Activated CD4-positive, CD25-positive, alpha-beta regulatory T cell (primary cell): ENCODE data around the gene CDKN2D.

Experiments
- DNase-seq, 4 experiments: peaks; one replicate each; lab custom pipeline; 2025; lab: John Stamatoyannopoulos, UW

CDKN2D gene

GRCh38 chr19:10568826-10569651, at the start of gene CDKN2D:
Gene CDKN2D, minus strand, starts transcription at chr19:10568979. Its CDS starts 326 bp downstream, at chr19:10568653.
- DNase-seq = peak; percentile 98 to 100 (median 99)

DNA sequence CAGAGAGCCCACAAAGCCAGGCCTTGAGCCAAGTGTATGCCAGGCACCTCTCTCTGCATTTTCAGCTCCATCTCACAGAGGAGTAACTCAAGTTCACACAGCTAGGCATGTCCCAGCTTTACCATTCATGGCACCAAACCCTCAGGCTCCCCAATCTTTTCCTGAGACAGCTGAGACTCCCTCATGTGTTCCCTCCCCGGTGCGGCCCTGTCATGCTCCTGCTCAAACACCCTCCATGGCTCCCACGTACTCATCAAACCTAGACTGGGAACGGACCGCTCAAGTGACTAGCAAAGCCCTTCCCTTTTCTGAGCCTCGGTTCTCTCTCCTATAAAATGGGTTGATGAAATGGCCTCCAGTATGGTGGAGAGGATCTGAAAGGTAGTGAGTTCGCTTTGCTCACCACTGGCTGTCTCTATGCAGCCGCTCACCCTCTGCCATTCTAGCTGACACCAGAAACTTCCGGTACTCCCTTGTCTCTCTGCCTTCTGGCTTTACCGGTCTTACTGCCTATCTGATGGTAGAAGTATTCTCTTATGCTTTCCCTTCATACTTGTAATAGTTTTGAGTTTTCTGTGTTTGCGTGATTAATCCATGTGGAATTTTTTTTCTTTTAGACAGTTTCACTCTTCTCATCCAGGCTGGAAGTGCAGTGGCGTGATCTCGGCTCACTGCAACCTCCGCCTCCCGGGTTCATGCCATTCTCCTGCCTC, 48.8 kb upstream of the CDKN2D start:
- no peak for DNase-seq

- no peak for DNase-seq
Observed at GRCh38 chr19:10615429-10616023, 46.7 kb upstream of the CDKN2D start.

GRCh38 chr19:10612499-10613119, 43.8 kb upstream of the CDKN2D start:
- DNase-seq = no peak

- no peak for DNase-seq
Observed at GRCh38 chr19:10611907-10612306, 43.1 kb upstream of the CDKN2D start.

DNA sequence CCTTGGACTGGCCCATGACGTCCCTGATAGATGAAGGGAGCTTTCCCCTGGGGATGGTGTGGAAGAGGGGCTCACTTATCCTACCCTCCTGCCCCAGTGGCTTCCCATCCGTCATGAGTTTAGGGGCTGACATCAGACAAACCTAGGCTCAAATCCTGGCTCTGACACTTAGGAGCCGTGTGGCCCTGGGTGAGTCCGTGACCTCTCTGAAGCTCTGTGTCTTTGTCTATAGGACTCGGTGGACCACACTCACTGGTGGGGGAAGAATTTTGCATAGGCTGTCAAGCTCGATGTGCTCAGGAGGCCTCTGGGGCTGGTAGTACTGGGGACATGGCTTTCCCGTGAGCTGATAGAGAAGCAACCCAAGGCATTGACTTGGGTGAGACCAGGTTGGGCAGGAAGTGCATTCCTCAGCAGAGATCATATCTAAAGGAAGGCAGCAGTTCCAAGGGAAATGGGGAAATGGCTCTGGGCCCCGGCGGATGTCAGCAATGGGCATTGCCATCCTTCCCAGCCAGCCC, 35.7 kb upstream of the CDKN2D start:
- DNase-seq = no peak

DNA sequence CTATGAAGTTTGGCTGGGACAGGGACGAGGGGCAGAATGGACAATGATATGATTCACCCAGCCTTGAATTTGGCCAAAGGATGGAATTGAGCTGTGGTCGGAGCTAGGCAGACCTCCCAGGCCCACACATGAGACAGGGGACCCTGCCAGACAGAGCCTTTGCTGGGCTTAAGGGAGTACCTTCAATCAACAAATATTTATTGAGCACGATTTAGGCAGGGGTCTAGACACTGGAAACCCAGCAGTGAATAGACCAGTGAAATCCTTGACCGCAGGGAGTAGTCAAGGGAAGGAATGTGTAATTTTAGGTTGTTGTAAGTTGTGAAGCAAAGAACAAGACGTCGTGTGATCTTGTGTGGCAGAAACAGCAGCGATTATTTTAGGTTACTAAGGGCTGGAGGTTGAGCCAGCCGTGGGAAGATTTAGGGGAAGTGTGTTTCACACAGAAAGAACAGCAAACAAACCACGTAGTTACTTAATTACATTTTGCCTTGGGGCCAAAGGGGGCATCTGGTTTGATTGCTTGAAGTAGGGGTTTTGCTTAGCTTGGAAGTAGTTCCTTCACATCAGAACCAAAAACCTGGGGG, 35.2 kb upstream of the CDKN2D start:
- DNase-seq = no peak

DNA sequence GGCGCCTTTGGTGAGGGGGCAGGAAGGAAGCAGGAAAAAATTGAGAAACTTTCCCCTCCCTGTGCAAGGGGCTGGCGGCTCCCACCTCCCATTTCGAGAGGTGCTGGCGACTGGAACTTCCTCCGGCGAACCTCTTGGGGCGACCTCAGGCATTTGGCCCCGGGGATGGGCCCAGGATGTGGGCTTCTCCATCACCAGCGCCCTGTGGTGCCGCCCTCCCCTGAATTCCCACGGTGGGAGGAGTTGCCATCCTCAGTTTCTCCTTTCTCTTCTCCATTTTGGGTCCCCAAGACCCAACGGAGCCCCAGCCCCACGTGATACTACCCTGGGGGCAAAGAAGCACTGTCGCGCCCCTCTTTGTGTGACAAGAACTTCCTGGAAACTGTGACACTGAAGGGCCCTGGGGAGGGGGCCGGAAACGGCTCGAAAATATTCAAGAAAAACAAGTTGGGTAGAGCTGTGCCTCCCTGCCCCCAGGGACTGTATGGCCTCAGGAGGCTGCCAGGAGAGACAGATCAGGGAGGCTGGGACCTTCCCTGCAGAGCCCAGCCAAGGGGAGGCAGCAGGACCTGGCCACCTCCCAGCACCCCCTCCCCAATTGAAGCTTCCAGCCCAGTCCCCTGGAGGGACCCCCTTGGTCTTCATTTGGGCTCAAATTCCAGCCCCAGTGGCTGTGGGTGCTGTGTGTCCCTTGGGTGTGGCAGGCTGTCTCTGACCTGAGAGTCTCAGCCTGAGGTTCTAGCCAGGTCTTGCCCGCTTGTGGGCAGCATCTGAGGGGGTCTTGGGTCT, 34.5 kb upstream of the CDKN2D start:
- DNase-seq = peak; percentile 44 to 76 (median 64)

DNA sequence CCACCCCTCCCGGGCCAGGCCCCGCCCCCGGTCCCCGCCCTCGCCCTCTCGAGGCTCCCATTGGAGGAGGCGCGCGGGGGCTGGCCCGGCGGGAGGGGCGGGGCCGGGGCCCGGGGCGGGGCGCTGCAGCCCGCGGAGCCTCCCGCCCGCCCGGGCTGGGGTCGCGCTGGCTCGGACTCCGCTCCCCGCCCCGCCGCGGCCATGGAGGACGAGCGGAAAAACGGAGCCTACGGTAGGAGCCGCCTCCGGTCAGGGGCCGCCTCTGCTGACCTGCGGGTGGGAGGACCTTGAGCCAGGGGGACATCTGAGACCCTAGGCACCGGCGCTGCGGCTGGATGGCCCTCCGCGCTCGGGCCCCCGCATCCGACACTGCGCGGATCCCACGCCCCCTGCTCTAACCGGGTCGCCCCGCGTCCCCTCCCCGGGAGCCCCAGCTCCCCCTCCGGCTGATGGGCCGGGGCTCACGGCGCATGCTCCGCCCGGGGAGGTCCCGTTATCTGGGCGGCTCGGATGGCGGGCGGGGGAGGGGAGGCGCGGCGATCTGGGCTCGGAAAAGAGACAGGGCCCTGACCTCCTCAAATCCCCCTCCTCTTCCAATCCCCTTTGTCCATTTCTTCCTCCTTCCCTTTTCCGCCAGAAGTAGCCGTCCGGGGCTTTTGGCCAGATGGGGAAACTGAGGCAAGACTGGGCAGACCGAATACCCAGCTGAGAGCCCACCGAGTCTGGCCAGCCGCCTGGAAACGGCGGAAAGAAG, 33.7 kb upstream of the CDKN2D start:
- peak; percentile 81 to 87 (median 84) for DNase-seq

DNA sequence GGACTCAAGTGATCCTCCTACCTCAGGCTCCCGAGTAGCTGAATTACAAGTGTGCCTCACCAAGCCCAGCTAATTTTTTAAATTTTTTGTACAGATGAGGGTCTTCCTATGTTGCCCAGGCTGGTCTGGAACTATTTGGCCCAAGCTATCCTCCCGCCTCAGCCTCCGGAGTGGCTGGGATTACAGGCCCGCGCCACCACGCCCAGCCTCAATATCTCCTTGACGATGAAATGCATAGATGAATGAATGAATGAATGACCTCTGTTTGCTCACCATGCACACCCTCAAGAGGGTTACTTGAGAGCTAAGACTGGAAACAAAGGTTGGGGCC, 33.2 kb upstream of the CDKN2D start:
- DNase-seq = no peak

GRCh38 chr19:10600149-10600548, 31.4 kb upstream of the CDKN2D start:
- DNase-seq = no peak

DNA sequence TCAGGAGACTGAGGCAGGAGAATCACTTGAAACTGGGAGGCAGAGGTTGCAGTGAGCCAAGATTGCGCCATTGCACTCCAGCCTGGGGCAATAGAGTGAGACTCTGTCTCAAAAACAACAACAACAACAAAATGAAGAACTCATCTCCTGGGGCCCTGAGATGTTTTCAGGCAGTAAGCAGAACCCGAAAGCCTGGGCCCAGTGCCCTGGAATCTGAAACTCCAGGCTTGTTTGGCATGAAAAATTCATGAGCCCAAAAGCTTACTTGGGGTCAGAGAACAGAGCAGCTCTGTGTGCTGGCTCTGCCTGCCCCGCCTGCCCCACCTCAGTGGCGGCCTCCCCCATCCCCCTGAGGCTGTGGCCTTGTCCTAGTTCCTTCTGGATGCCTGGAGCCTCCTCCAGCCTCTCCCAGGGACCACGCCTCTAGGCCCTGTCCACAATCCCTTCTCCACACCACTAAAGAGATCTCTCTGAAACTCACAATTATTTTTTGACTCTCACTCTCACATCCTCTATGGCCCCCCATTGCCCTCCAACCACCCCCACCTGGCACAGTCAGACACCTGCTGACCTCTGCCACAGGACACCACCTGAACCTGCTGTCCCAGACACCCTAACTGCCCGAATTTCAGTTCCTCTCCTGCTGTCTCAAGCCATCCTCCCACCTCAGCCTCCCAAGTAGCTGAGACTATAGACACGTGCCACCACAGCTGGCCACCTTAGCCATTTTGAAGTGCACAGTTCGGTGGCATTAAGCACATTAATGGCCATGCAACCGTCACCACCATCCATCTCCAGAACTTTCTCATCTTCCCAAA, 25.2 kb upstream of the CDKN2D start:
- DNase-seq = no peak

GRCh38 chr19:10593148-10593547, 24.4 kb upstream of the CDKN2D start:
- DNase-seq = no peak

DNA sequence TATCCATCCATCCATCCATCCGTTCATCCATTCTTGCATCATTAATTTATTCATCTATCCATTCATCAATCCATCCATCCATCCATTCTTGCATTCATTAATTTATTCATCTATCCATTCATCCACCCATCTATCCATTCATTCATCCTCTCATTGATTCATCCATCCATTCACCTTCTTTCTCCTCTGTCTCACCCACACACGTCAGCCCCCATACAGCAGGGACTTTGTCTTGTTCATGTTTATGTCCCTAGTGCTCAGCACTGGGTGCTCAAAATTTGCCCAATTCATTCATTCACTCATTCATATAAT, 19.0 kb upstream of the CDKN2D start:
- no peak for DNase-seq

DNA sequence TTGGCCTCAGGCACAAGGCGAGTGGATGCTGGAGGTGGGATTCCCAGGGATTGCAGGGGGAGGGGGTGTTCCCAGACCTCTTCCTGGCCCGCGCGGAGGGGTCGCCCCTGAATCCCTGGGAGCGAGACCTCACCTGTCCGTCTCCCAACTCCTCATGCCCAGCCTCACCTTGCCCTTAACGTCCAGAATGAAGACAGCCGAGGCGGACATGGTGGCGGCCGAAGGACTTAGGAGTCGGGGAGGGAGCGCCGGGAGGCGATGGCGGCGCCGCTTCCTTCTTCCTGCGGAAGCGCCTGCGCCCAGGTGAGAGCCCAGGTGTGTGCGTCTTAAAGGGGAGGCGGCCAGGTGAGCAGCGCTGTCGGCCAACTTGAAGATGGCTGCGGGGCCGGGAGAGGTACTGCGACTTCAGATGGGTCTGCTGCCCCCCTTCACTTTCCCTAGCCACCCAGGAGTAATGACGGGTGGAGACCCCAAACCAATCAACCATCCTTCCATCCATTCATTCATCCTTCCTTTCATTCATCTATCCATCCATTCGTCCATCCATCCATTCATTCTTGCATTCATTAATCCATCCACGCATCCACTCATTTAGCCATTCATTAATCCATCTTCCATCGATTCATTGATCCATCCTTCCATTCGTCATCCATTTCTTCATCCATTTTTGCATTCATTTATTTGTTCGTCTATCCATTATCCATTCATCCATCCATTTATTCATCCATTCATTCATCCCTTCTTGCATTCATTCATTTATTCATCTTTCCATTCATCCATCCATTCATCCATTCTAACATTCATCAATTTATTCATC, 18.5 kb upstream of the CDKN2D start, which contains the start of gene AP1M2:
TSS of gene AP1M2 (minus strand) at position 291 of the 817 bp plus-strand sequence. CDS start at position 210, 81 bp downstream.
- no peak for DNase-seq

DNA sequence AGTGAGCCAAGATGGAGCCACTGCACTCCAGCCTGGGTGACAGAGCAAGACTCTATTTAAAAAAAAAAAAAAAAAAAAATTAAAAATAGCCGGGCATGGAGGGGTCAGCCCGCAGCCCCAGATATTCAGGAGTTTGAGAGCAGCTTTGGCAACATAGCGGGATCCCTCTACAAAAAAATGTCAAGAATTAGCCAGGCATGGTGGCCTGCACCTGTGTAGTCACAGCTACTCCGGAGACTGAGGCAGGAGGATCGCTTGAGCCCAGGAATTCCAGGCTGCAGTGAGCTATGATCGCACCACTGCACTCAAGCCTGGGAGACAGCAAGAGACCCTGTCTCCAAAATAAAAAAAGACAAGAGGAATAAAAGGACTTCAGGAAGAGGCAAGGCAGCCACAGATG, 17.6 kb upstream of the CDKN2D start:
- DNase-seq = no peak

GRCh38 chr19:10583036-10583776, 14.4 kb upstream of the CDKN2D start:
- no peak for DNase-seq

DNA sequence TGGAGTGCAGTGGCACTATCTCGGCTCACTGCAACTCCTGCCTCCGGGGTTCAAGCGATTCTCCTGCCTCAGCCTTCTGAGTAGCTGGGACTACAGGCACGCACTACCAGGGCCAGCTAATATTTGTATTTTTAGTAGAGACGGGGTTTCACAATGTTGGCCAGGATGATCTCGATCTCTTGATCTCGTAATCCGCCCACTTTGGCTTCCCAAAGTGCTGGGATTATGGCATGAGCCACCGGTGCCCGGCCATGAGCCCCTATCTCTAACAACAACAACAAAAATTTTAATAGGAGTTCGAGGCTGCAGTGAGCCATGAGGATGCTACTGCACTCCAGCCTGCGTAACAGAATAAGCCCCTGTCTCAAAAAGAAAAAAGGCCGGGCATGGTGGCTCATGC, 13.3 kb upstream of the CDKN2D start:
- no peak for DNase-seq
